GM20000 (cell line): ENCODE measurements around the gene OR6Y1.

Experiments
- DNase-seq: peaks from one replicate; pipeline ENCODE4 v3.0.0; 2012; ENCODE audit warnings: low spot score
- TF ChIP-seq, protein P1 (sequence below): IDR thresholded peaks from 2 replicates; pipeline ENCODE4 v1.5.1; 2012; ENCODE audit warnings: mild to moderate bottlenecking, control low read depth; ENCODE audit errors: extremely low read depth, missing control alignments

Gene OR6Y1

DNA sequence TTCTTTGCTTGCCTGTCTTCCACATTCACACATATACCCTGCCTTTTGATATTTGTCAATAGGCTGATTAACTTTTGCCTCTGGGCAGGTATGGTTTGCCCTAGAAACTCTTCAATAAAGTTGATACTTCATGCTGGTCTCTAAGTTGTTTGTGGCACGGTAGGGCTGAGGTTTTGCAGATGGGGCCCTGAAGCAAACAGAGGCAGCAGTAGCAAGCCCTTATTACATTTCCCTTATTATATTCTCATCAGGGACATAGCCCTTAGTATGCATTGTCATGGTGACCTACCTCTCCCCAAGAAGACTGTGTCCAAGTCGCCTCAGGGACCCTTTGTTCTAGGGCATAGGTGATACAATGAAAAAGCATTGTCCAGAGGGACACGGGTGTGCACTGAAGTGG, 16.3 kb upstream of the OR6Y1 start, which contains the start of gene OR6P1:
OR6P1 (minus strand) TSS at position 101 of the 400 bp plus-strand sequence. CDS start 6,976 bp downstream, outside the sequence.
- TF ChIP-seq, protein P1, sequence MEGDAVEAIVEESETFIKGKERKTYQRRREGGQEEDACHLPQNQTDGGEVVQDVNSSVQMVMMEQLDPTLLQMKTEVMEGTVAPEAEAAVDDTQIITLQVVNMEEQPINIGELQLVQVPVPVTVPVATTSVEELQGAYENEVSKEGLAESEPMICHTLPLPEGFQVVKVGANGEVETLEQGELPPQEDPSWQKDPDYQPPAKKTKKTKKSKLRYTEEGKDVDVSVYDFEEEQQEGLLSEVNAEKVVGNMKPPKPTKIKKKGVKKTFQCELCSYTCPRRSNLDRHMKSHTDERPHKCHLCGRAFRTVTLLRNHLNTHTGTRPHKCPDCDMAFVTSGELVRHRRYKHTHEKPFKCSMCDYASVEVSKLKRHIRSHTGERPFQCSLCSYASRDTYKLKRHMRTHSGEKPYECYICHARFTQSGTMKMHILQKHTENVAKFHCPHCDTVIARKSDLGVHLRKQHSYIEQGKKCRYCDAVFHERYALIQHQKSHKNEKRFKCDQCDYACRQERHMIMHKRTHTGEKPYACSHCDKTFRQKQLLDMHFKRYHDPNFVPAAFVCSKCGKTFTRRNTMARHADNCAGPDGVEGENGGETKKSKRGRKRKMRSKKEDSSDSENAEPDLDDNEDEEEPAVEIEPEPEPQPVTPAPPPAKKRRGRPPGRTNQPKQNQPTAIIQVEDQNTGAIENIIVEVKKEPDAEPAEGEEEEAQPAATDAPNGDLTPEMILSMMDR, result no peak
- DNase-seq, result no peak

DNA sequence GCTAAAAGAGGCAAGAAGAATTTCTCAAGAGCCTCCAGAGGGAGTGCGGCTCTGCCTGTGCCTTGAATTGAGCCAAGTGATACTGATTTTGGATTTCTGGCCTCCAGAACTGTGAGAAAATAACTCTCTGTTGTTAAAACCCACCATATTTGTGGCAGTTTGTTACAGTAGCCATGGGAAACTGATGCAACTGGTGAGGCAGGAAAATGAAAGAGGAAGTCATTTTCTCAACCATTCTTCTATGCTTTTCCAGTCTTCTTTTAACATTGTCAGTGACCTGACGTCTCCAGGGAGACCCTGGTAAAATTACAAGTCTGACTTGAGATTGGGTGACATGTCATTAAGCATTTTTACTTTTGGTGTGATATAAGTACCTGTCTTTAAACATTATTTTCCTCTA, 10.4 kb upstream of the OR6Y1 start:
- DNase-seq, result no peak
- TF ChIP-seq, protein P1, result no peak

DNA sequence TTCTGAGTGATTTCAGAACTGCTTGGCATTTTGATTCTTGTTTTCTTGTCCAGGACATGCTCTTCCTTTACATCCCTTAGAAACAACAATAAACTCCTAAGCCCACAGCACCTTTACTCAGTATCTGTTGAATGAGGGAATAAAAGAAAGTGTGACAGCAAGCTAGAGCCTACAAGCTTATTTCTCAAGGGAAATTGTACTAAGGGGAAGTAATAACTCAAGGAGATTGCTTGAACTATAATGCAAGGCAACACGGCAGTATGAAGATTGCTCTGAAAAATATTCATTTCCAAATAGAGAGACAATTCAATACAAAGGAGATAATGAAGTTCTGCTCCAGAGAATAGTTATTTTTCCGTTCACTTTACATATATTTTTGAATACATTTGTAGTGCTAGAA, 9.6 kb upstream of the OR6Y1 start:
- no peak for DNase-seq
- TF ChIP-seq, protein P1, result no peak

DNA sequence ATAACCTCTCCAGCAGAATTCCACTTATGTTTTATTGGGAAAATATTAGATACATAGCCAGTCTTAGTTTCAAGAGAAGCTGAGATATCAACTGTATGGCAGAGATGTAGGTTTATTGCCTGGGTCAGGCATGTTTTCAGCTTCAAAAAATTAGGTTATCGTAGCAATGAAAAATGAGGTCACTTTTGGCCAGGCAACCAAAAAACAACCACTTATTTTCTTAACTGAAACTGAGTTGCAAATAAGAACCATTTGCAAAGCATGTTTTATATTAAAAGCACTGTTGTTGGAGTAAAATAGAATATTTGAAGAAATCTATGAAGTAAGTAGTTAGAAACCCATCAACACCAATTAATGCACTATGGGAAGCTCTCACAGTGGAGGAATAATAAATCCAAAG, 5.5 kb upstream of the OR6Y1 start:
- no peak for DNase-seq
- TF ChIP-seq, protein P1, result no peak

DNA sequence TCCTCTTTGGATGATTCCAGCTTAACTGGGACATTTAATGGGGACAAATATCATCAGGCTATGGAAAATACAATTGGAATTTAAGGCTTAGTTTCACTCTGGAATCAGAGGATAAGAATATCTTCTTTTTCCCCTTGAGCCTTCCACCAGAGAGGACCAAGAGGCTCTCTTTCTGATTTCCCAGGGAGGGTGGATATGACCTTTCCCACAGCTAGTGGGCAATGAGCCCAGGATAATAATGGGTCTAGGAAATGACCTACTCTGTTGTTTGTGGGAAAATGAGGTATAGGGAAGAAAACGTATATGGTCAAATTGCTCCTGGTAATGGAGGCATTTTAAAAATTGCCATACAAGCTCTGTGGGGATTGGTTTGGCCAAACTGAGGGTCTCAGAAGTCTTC, 1.9 kb downstream of the OR6Y1 start:
- DNase-seq, result no peak
- TF ChIP-seq, protein P1, result no peak

DNA sequence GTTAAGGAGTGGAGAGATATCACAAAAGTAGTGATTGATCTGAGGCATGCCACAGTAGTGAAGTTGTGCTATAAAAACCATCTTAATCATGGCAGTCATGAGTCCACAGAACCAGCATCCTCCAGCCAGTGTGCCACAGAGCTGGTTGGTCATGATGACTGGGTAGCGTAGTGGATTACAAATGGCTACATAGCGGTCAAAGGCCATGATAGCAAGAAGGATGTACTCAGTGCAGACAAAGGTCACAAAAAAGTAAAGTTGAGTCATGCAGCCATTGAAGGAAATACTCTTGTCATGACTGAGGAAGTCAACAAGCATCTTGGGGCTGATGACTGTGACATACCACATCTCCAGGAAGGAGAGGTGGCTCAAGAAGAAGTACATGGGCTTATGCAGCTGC, 6.7 kb downstream of the OR6Y1 start:
- TF ChIP-seq, protein P1, result no peak
- no peak for DNase-seq

DNA sequence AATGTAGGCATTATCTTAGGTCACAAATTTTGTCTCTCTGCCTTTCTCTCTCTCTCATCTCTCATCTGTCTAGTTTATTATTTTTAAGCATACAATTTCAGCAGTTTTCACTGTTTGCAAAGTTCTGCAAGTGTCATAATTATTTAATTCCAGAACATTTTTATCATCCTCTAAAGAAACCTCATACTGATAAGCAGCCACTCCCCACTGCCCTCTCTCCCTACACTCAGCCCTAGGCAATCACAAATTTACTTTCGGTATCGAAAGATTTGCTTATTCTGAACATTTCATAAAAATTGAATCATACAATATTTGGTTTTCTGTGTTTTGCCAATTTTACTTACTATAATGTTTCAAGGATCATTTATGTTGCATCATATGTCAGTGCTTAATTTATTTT, 16.6 kb downstream of the OR6Y1 start:
- TF ChIP-seq, protein P1, result no peak
- DNase-seq, result no peak
